ENCODE measurements around the gene MAP3K3.

The MAP3K3 gene

GRCh38 chr17:63658366-63658765 is 36.1 kb downstream of the MAP3K3 start:
- FAIRE-seq = no peak

- FAIRE-seq = no peak
Measured at GRCh38 chr17:63659850-63660249, 37.6 kb downstream of the MAP3K3 start.

- FAIRE-seq = no peak
Measured at GRCh38 chr17:63665527-63666214, 43.5 kb downstream of the MAP3K3 start.

- FAIRE-seq = no peak
Measured at GRCh38 chr17:63672856-63673255, 50.6 kb downstream of the MAP3K3 start.

GRCh38 chr17:63675231-63675606 is 53.0 kb downstream of the MAP3K3 start:
- no peak for FAIRE-seq

GRCh38 chr17:63675607-63676546 is 53.7 kb downstream of the MAP3K3 start:
- no peak for FAIRE-seq

GRCh38 chr17:63676584-63676983 is 54.4 kb downstream of the MAP3K3 start:
- FAIRE-seq = no peak

- FAIRE-seq = no peak
Measured at GRCh38 chr17:63679214-63679613, 57.0 kb downstream of the MAP3K3 start.

- no peak for FAIRE-seq
Measured at GRCh38 chr17:63680700-63681099, 58.5 kb downstream of the MAP3K3 start.

- FAIRE-seq = no peak
Measured at GRCh38 chr17:63681530-63681929, 59.3 kb downstream of the MAP3K3 start.

GRCh38 chr17:63682441-63682840 is 60.2 kb downstream of the MAP3K3 start:
- no peak for FAIRE-seq

GRCh38 chr17:63682981-63683380 is 60.8 kb downstream of the MAP3K3 start:
- no peak for FAIRE-seq

GRCh38 chr17:63685041-63685440 is 62.8 kb downstream of the MAP3K3 start:
- no peak for FAIRE-seq

- FAIRE-seq = no peak
Measured at GRCh38 chr17:63685578-63685977, 63.4 kb downstream of the MAP3K3 start.

- no peak for FAIRE-seq
Measured at GRCh38 chr17:63686138-63686685, 64.0 kb downstream of the MAP3K3 start.

- no peak for FAIRE-seq
Measured at GRCh38 chr17:63688396-63689020, 66.3 kb downstream of the MAP3K3 start.

GRCh38 chr17:63689479-63689878 is 67.3 kb downstream of the MAP3K3 start:
- FAIRE-seq = no peak

GRCh38 chr17:63692195-63692816 is 70.1 kb downstream of the MAP3K3 start:
- FAIRE-seq = no peak

GRCh38 chr17:63693411-63694113 is 71.3 kb downstream of the MAP3K3 start:
- FAIRE-seq = no peak

GRCh38 chr17:63694229-63694949 is 72.2 kb downstream of the MAP3K3 start:
- no peak for FAIRE-seq

GRCh38 chr17:63694950-63695773 is 72.9 kb downstream of the MAP3K3 start:
- no peak for FAIRE-seq
